ENCODE results near the gene RFTN1.

DNA sequence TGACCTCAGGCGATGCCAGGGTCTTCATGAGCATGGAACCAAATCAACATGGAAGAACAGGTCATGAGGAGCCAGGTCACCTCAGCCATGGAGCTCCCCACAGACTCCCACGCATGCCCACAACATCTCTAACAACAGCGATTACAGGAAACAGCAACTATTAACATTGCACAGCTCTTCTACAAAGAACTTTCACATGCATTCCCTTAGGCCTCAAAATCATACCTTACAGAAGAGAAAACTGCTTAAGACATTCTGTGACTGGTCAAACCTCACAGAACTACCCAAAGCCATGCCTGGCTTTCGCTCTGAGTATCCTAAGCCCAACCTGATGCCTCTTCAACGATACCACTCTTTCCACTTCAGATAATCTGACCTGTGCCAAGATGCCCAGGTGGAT lies 130.7 kb downstream of the RFTN1 start:
- TF ChIP-seq, protein P1, sequence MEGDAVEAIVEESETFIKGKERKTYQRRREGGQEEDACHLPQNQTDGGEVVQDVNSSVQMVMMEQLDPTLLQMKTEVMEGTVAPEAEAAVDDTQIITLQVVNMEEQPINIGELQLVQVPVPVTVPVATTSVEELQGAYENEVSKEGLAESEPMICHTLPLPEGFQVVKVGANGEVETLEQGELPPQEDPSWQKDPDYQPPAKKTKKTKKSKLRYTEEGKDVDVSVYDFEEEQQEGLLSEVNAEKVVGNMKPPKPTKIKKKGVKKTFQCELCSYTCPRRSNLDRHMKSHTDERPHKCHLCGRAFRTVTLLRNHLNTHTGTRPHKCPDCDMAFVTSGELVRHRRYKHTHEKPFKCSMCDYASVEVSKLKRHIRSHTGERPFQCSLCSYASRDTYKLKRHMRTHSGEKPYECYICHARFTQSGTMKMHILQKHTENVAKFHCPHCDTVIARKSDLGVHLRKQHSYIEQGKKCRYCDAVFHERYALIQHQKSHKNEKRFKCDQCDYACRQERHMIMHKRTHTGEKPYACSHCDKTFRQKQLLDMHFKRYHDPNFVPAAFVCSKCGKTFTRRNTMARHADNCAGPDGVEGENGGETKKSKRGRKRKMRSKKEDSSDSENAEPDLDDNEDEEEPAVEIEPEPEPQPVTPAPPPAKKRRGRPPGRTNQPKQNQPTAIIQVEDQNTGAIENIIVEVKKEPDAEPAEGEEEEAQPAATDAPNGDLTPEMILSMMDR (IDR thresholded peaks at IDR 0.05) = no peak
- TF ChIP-seq POLR2A (IDR thresholded peaks at IDR 0.05) = no peak

All from tibial nerve (tissue), 3 donors.